Cerebellar cortex (tissue), 1 donor: Measurements from ENCODE around the gene SERGEF.
A peak's percentile ranks its signal among the peaks of the same experiment; 100 is the strongest.

ENCODE experiments used
- DNase-seq: peaks from one replicate; pipeline ENCODE4 v3.0.0-alpha.2; 2015; ENCODE audit warnings: low spot score

Gene SERGEF

GRCh38 chr11:17771841-17772401 lies 240.9 kb downstream of the SERGEF start:
- no peak for DNase-seq

- no peak for DNase-seq
Measured at GRCh38 chr11:17771415-17771814, 241.4 kb downstream of the SERGEF start.

- DNase-seq = no peak
Measured at GRCh38 chr11:17770917-17771316, 241.9 kb downstream of the SERGEF start.

- DNase-seq = no peak
Measured at GRCh38 chr11:17770048-17770652, 242.7 kb downstream of the SERGEF start.

- no peak for DNase-seq
Measured at GRCh38 chr11:17769218-17769617, 243.6 kb downstream of the SERGEF start.

- DNase-seq = no peak
Measured at GRCh38 chr11:17768547-17768946, 244.3 kb downstream of the SERGEF start.

- DNase-seq = no peak
Measured at GRCh38 chr11:17767914-17768313, 244.9 kb downstream of the SERGEF start.

- no peak for DNase-seq
Measured at GRCh38 chr11:17767301-17767885, 245.5 kb downstream of the SERGEF start.

- no peak for DNase-seq
Measured at GRCh38 chr11:17766590-17766989, 246.3 kb downstream of the SERGEF start.

GRCh38 chr11:17766073-17766359 lies 246.8 kb downstream of the SERGEF start:
- no peak for DNase-seq

- DNase-seq = peak; percentile 65
Measured at GRCh38 chr11:17765356-17766072, 247.3 kb downstream of the SERGEF start.

GRCh38 chr11:17764446-17765218 lies 248.2 kb downstream of the SERGEF start:
- no peak for DNase-seq

GRCh38 chr11:17763703-17764102 lies 249.1 kb downstream of the SERGEF start:
- DNase-seq = no peak

- no peak for DNase-seq
Measured at GRCh38 chr11:17763244-17763643, 249.6 kb downstream of the SERGEF start.

GRCh38 chr11:17762309-17762974 lies 250.4 kb downstream of the SERGEF start:
- DNase-seq = no peak

- DNase-seq = peak; percentile 85
Measured at GRCh38 chr11:17760102-17761029, 252.5 kb downstream of the SERGEF start.

- DNase-seq = no peak
Measured at GRCh38 chr11:17755891-17756290, 257.0 kb downstream of the SERGEF start.

- DNase-seq = peak; percentile 68
Measured at GRCh38 chr11:17753641-17754040, 259.2 kb downstream of the SERGEF start.

- DNase-seq = peak; percentile 62
Measured at GRCh38 chr11:17753153-17753552, 259.7 kb downstream of the SERGEF start.

GRCh38 chr11:17752144-17752543 lies 260.7 kb downstream of the SERGEF start:
- DNase-seq = no peak

- no peak for DNase-seq
Measured at GRCh38 chr11:17751558-17751957, 261.3 kb downstream of the SERGEF start.
